Trophoblast cell (in vitro differentiated cells and primary cell): Measurements from ENCODE around the gene KIAA0513.

Experiments used
- DNase-seq, 2 donors: peaks; one replicate each; pipeline ENCODE4 v3.0.0-alpha.2; 2016
- H2AFZ ChIP-seq: 2 replicates; pipeline ENCODE4 v1.6.1; 2013; ENCODE audit warnings: low read length, moderate library complexity, mild to moderate bottlenecking; ENCODE audit not compliant: insufficient read depth, poor library complexity
- H2AK5ac ChIP-seq: 2 replicates; pipeline ENCODE4 v1.6.1; 2013; ENCODE audit warnings: mild to moderate bottlenecking, low read length
- H2BK120ac ChIP-seq: 2 replicates; pipeline ENCODE4 v1.6.1; 2013; ENCODE audit warnings: low read length, mild to moderate bottlenecking, moderate library complexity; ENCODE audit not compliant: insufficient read depth, poor library complexity
- H2BK12ac ChIP-seq: 2 replicates; pipeline ENCODE4 v1.6.1; 2013; ENCODE audit warnings: mild to moderate bottlenecking, low read length, moderate library complexity
- H2BK5ac ChIP-seq: 2 replicates; pipeline ENCODE4 v1.6.1; 2013; ENCODE audit warnings: low read length, low read depth, moderate library complexity, mild to moderate bottlenecking; ENCODE audit not compliant: poor library complexity
- H3K14ac ChIP-seq: 2 replicates; pipeline ENCODE4 v1.6.1; 2013; ENCODE audit warnings: mild to moderate bottlenecking, low read length
- H3K18ac ChIP-seq: 2 replicates; pipeline ENCODE4 v1.6.1; 2013; ENCODE audit warnings: mild to moderate bottlenecking, low read length
- H3K23ac ChIP-seq: 2 replicates; pipeline ENCODE4 v1.6.1; 2013; ENCODE audit warnings: low read length
- H3K27ac ChIP-seq: 2 replicates; pipeline ENCODE4 v1.5.1; 2013; ENCODE audit warnings: low read depth, mild to moderate bottlenecking, inconsistent platforms, low read length, moderate library complexity
- H3K27me3 ChIP-seq: 2 replicates; pipeline ENCODE4 v1.6.1; 2013; ENCODE audit warnings: inconsistent platforms, mild to moderate bottlenecking, low read length, moderate library complexity; ENCODE audit not compliant: insufficient read depth
- H3K36me3 ChIP-seq, 2 experiments: 1 replicate in 1 of 2; 2 replicates in 1 of 2; pipeline ENCODE4 v1.6.1; 2013; ENCODE audit warnings: low read length in 2 of 2, mild to moderate bottlenecking in 2 of 2, moderate library complexity in 1 of 2; ENCODE audit not compliant: insufficient read depth in 2 of 2, control insufficient read depth in 1 of 2
- H3K4ac ChIP-seq: 2 replicates; pipeline ENCODE4 v1.6.1; 2013; ENCODE audit warnings: low read depth, mild to moderate bottlenecking, low read length, moderate library complexity
- H3K4me1 ChIP-seq, 2 experiments: 1 replicate in 1 of 2; 2 replicates in 1 of 2; pipeline ENCODE4 v1.6.1; 2013; ENCODE audit warnings: low read length in 2 of 2, mild to moderate bottlenecking in 2 of 2, moderate library complexity in 1 of 2; ENCODE audit not compliant: insufficient read depth in 2 of 2, control insufficient read depth in 1 of 2
- H3K4me2 ChIP-seq: 2 replicates; pipeline ENCODE4 v1.6.1; 2013; ENCODE audit warnings: inconsistent platforms, mild to moderate bottlenecking, low read length, moderate library complexity
- H3K4me3 ChIP-seq: 2 replicates; pipeline ENCODE4 v1.5.1; 2013; ENCODE audit warnings: mild to moderate bottlenecking, low read depth, low read length, inconsistent platforms
- H3K79me1 ChIP-seq: one replicate; pipeline ENCODE4 v1.6.1; 2013; ENCODE audit warnings: low read length
- H3K79me2 ChIP-seq: 2 replicates; pipeline ENCODE4 v1.6.1; 2013; ENCODE audit warnings: low read length, mild to moderate bottlenecking; ENCODE audit not compliant: control insufficient read depth, insufficient read depth, poor library complexity
- H3K9ac ChIP-seq: 2 replicates; pipeline ENCODE4 v1.6.1; 2013; ENCODE audit warnings: mild to moderate bottlenecking, low read length
- H3K9me3 ChIP-seq: 2 replicates; pipeline ENCODE4 v1.6.1; 2013; ENCODE audit warnings: low read depth, mild to moderate bottlenecking, control low read depth, inconsistent platforms, low read length; ENCODE audit not compliant: insufficient read depth
- H4K12ac ChIP-seq: 2 replicates; pipeline ENCODE4 v1.6.1; 2013; ENCODE audit warnings: low read depth, mild to moderate bottlenecking, low read length, moderate library complexity
- H4K8ac ChIP-seq: 2 replicates; pipeline ENCODE4 v1.6.1; 2013; ENCODE audit warnings: low read depth, mild to moderate bottlenecking, low read length, moderate library complexity
- H4K91ac ChIP-seq: one replicate; pipeline ENCODE4 v1.6.1; 2013; ENCODE audit warnings: low read depth, mild to moderate bottlenecking, low read length, moderate library complexity
- WGBS: extraction: QIAGEN DNeasy Blood & Tissue Kit; methylation state at CpG from one replicate; pipeline ENCODE4 v1.1.7; 2013; ENCODE audit warnings: missing lambda C conversion rate; ENCODE audit not compliant: insufficient read length, insufficient coverage; ENCODE audit errors: extremely low coverage; 5-methylcytosine and 5-hydroxymethylcytosine counted together

KIAA0513 gene

GRCh38 chr16:84996365-84996764 lies 31.2 kb upstream of the KIAA0513 start:
- Histone ChIP-seq H3K14ac (no peak overlapping the region), H3K4me3 (no peak overlapping the region), H3K27ac (no peak overlapping the region), H3K9ac (no peak overlapping the region), H3K4ac (no peak overlapping the region), H4K8ac (no peak overlapping the region), H2AK5ac (no peak overlapping the region), H3K4me2 (no peak overlapping the region), H4K91ac (no peak overlapping the region), H3K79me1 (peaks cover 2% of the 10 kb centered on the region), H3K4me1 (peaks cover 6 to 17% of the 10 kb centered on the region in 2 experiments), H3K79me2 (peaks cover 5% of the 10 kb centered on the region), H3K18ac (no peak overlapping the region), H2BK120ac (no peak overlapping the region), H3K9me3 (peaks cover 2% of the 10 kb centered on the region), H3K27me3 (no peaks in the 10 kb centered on the region), H4K12ac (no peak overlapping the region), H3K23ac (no peak overlapping the region), H2BK5ac (no peak overlapping the region), H2BK12ac (no peak overlapping the region), H3K36me3 (peaks cover 18 to 21% of the 10 kb centered on the region in 2 experiments), H2AFZ (no peak overlapping the region)
- no peak for DNase-seq
- WGBS = no CpG with 5 or more reads among the region's 11 CpGs

- Histone ChIP-seq H3K4ac (no peak overlapping the region), H3K14ac (no peak overlapping the region), H3K36me3 (peaks cover 4 to 11% of the 10 kb centered on the region in 2 experiments), H4K8ac (no peak overlapping the region), H3K79me1 (peaks cover 8% of the 10 kb centered on the region), H2BK120ac (no peak overlapping the region), H3K27ac (no peak overlapping the region), H4K91ac (no peak overlapping the region), H3K27me3 (no peaks in the 10 kb centered on the region), H4K12ac (no peak overlapping the region), H2AK5ac (no peak overlapping the region), H2BK12ac (no peak overlapping the region), H3K4me3 (no peak overlapping the region), H3K23ac (no peak overlapping the region), H2AFZ (no peak overlapping the region), H3K18ac (no peak overlapping the region), H3K4me2 (no peak overlapping the region), H2BK5ac (no peak overlapping the region), H3K9me3 (no peaks in the 10 kb centered on the region), H3K79me2 (peaks cover 13% of the 10 kb centered on the region), H3K4me1 (peaks cover 15 to 30% of the 10 kb centered on the region in 2 experiments), H3K9ac (no peak overlapping the region)
- no CpG with 5 or more reads among the region's 3 CpGs for WGBS
- DNase-seq = no peak
Measured at GRCh38 chr16:84999200-84999599, 28.4 kb upstream of the KIAA0513 start.

GRCh38 chr16:84999857-85000480 lies 27.6 kb upstream of the KIAA0513 start:
- Histone ChIP-seq H3K79me2 (peaks cover 13% of the 10 kb centered on the region), H3K23ac (no peak overlapping the region), H4K8ac (no peak overlapping the region), H2BK5ac (no peak overlapping the region), H3K18ac (no peak overlapping the region), H2BK120ac (no peak overlapping the region), H3K4ac (no peak overlapping the region), H2BK12ac (no peak overlapping the region), H3K36me3 (peaks cover 4 to 6% of the 10 kb centered on the region in 2 experiments), H3K27ac (no peak overlapping the region), H3K4me1 (peaks cover 18 to 34% of the 10 kb centered on the region in 2 experiments), H3K9me3 (no peaks in the 10 kb centered on the region), H3K14ac (no peak overlapping the region), H2AFZ (no peak overlapping the region), H2AK5ac (no peak overlapping the region), H4K12ac (no peak overlapping the region), H3K4me3 (no peak overlapping the region), H3K9ac (no peak overlapping the region), H3K27me3 (no peaks in the 10 kb centered on the region), H3K79me1 (peaks cover 12% of the 10 kb centered on the region), H4K91ac (no peak overlapping the region), H3K4me2 (no peak overlapping the region)
- WGBS = no CpG with 5 or more reads among the region's 11 CpGs
- DNase-seq = no peak

- Histone ChIP-seq H3K4me2 (no peak overlapping the region), H3K27me3 (no peaks in the 10 kb centered on the region), H3K4me1 (peaks cover 25 to 37% of the 10 kb centered on the region in 2 experiments), H3K23ac (no peak overlapping the region), H3K36me3 (no peaks in the 10 kb centered on the region), H3K4me3 (no peak overlapping the region), H4K12ac (no peak overlapping the region), H3K18ac (no peak overlapping the region), H3K79me1 (peaks cover 12% of the 10 kb centered on the region), H2BK5ac (no peak overlapping the region), H3K4ac (peak overlapping the region; percentile 38), H4K91ac (no peak overlapping the region), H4K8ac (no peak overlapping the region), H3K9ac (no peak overlapping the region), H2BK12ac (no peak overlapping the region), H3K14ac (no peak overlapping the region), H2BK120ac (no peak overlapping the region), H3K9me3 (no peaks in the 10 kb centered on the region), H2AFZ (no peak overlapping the region), H2AK5ac (no peak overlapping the region), H3K27ac (no peak overlapping the region), H3K79me2 (peaks cover 13% of the 10 kb centered on the region)
- WGBS = no CpG with 5 or more reads among the region's 10 CpGs
- no peak for DNase-seq
Measured at GRCh38 chr16:85002099-85002541, 25.5 kb upstream of the KIAA0513 start.
